GM12892 (cell line): ENCODE data around the gene ETFB.

Experiments used
- POLR2A ChIP-seq: IDR thresholded peaks from 2 replicates; pipeline ENCODE4 v1.6.1; 2011; ENCODE audit warnings: low read depth, low read length, control low read depth
- POLR2AphosphoS5 ChIP-seq: IDR thresholded peaks from 2 replicates; pipeline ENCODE4 v1.6.1; 2011; ENCODE audit warnings: low read depth, low read length, control low read depth

DNA sequence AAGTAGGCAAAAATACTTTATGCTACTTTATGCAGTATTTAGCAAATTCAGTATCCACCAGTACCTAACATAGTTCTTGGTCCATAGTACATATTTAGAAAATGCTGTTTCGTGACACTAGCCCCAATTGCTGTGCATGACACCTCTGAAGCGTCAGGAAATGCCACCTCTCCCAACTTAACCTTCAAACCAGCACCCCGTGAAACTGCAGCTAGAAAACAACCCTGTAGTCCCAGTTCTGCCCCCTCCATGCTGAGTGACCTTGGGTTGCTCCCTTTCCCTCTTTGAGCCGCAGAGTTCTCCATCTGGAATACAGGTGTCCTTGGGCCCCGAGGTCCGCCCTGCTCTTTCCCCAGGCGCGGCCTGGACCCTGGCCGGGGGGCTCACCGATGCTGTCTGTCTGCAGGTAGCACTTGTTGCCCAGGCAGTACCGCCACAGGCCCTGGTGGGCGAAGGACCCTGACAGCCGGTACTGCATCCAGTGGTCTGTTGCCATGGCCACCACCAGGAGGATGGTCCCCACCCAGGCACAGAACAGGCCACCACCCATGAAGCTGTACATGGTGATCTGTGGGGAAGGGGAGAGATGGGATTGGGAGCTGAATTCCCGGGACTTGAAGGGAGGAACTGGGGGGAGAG lies 20.8 kb upstream of the ETFB start:
- TF ChIP-seq POLR2AphosphoS5 (no peak), POLR2A (no peak)
